GM18951 (cell line): Measurements from ENCODE around the gene NR2C1.
"Not testable (repeated sequence)": the region's sequence is repeated elsewhere in the genome, so short reads cannot be mapped to it uniquely, and the experiment has no call there.

Experiments used
- POLR2A ChIP-seq: IDR thresholded peaks from 4 replicates; pipeline ENCODE4 v1.6.1; 2011; ENCODE audit warnings: mild to moderate bottlenecking; ENCODE audit not compliant: insufficient read length, insufficient read depth; ENCODE audit errors: extremely low read depth
- in situ Hi-C: fragments of 300-500 bp; cut with MboI; formaldehyde crosslinking; loops from one replicate; pipeline ENCODE4 v1.12.0; 2022; ENCODE audit warnings: low sequenced_read_pairs, mixed read lengths, inconsistent platforms; ENCODE audit not compliant: unreplicated experiment

Gene NR2C1

GRCh38 chr12:95072900-95073697 lies at the start of gene NR2C1:
Gene NR2C1, minus strand, starts transcription at chr12:95073618. Its CDS starts 6,234 bp downstream, at chr12:95067384.
- in situ Hi-C loops, result no loop called here
- TF ChIP-seq POLR2A, result peak; percentile 70

- in situ Hi-C loops, result no loop called here
- TF ChIP-seq POLR2A, result no peak
These were observed 45.4 kb upstream of the NR2C1 start for GRCh38 chr12:95118788-95119179.

DNA sequence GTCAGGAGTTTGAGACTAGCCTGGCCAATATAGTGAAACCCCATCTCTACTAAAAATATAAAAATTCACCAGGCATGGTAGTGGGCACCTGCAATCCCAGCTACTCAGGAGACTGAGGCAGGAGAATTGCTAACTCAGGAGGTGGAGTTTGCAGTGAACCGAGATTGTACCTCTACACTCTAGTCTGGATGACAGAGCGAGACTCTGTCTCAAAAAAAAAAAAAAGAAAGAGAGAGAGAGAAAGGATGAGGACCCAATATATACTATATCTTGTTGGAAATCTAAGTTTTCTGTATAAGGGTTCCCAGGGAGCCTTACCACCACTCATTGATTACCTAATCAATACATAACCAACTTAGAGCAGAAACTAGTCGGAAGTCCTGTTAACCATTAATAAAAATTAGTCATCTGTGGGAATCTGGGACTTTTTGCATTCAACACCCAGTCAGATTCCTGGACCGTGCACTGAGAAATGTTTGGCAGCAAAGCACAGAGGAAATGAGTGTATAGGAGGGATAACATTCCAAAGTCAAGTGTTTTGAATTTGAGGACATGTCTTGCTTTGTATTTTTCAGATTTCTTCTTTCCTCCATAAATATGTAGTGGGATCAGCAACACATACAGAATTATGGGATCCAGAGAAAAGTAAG lies 44.8 kb upstream of the NR2C1 start:
- no peak for TF ChIP-seq POLR2A
- in situ Hi-C loops, result no loop called here

DNA sequence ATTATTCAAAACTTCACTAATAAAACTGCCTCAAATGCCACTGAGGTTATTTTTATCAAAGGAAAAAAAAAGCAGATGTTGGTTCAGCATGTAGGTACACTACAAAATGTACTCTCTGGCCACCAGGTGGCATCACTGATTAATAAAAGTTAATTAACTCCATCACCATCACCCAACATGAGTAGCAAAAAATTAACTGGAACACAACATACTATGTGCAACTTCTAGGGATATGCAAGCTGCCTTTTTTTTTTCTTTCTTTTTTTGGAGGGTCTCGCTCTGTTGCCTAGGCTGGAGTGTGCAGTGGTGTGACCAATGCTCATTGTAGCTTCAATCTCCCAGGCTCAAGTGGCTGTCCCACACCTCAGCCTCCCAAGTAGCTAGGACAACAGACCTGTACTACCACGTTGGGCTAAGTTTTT lies 43.8 kb upstream of the NR2C1 start:
- TF ChIP-seq POLR2A, result no peak
- in situ Hi-C loops, result no loop called here

- in situ Hi-C loops, result no loop called here
- TF ChIP-seq POLR2A, result no peak
These were observed 43.4 kb upstream of the NR2C1 start for GRCh38 chr12:95116773-95117172.

- in situ Hi-C loops, result no loop called here
- TF ChIP-seq POLR2A, result no peak
These were observed 42.9 kb upstream of the NR2C1 start for GRCh38 chr12:95116341-95116740.

DNA sequence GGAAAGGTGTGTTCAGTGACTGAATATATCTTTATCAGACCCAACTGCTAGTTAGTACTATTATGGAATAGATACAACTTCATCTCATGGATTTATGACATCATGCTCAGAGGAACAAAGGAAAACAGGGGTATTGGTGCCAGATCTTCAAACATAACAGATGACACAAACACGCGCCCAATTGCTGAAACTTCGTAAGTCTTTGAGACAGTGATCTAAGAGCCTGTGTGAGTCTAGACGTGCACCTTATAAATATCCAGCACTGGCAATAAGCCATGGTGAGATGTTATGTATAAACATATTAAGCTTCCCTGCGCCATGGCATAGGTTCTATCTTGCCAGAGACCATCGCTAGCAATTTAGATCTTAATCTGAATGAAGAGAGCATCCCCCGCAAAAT lies 42.2 kb upstream of the NR2C1 start:
- in situ Hi-C loops, result no loop called here
- TF ChIP-seq POLR2A, result no peak

- in situ Hi-C loops, result no loop called here
- no peak for TF ChIP-seq POLR2A
These were observed 41.5 kb upstream of the NR2C1 start for GRCh38 chr12:95114766-95115405.

GRCh38 chr12:95107362-95107761 lies 33.9 kb upstream of the NR2C1 start:
- TF ChIP-seq POLR2A, result no peak
- in situ Hi-C loops, result no loop called here

DNA sequence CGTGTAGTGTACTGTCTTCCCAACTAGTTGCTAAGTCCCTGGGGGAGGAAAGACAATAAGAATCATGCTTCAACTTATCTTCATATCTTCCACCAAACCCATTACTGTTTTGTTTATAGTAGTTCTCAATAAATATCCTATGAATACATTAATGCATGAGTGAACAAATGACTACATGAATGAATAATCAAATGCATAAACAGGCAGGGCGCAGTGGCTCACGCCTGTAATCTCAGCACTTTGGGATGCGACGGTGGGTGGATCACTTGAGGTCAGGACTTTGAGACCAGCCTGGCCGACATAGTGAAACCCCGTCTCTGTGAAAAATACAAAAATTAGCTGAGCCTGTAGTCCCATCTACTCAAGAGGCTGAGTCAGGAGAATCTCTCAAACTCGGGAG lies 32.1 kb upstream of the NR2C1 start:
- in situ Hi-C loops, result no loop called here
- TF ChIP-seq POLR2A, result no peak

GRCh38 chr12:95104919-95105452 lies 31.6 kb upstream of the NR2C1 start:
- TF ChIP-seq POLR2A, result no peak
- in situ Hi-C loops, result no loop called here

DNA sequence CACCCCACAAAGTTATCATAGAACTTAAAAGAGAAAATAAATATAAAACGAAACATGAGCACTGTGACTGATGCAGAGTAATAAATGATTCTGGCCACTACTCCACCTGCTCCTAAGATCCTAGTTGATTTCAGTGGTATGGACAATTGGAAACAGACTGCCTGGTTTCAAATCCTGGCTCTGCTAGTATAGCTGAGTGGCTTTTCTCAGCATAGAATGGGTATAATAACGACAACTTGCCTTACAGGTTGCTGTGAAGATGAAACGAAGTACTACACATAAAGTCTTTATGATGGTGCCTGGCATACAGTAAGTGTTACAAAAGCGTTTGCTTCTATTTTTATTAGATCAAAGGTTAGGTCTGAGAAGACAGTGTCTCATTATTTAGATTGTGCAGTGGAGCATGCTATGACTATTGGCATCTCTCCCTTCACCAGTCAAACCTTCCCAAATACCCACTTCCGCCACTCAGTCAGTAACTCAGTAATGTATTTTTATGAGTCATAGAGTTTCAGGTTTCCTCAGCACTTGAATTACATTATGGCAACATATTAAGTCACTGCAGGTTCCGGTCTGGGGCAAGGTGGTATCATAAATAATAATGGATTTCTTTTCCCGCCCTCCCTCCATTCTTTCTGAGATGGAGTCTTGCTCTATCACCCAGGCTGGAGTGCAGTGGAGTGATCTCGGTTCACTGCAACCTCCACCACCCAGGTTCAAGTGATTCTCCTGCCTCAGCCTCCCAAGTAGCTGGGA lies 29.7 kb upstream of the NR2C1 start:
- in situ Hi-C loops, result no loop called here
- no peak for TF ChIP-seq POLR2A

- in situ Hi-C loops, result not testable (repeated sequence)
These were observed 28.5 kb upstream of the NR2C1 start for GRCh38 chr12:95101957-95102356.
